Ramos (cell line): ENCODE measurements around the gene SETD4.

ENCODE experiments used
- in situ Hi-C: fragments of 300-500 bp; cut with MboI; formaldehyde crosslinking; loops from one replicate; pipeline ENCODE4 v1.14.3; 2022; ENCODE audit warnings: low sequenced_read_pairs; ENCODE audit not compliant: unreplicated experiment

Gene SETD4

GRCh38 chr21:36022427-36023091 lies 37.8 kb downstream of the SETD4 start:
- in situ Hi-C loops = loop anchor here (10.0 kb wide), 1 partner anchor 1338 kb away; no protein-coding TSS in a partner anchor

- in situ Hi-C loops = loop anchor here (10.0 kb wide), 1 partner anchor 1337 kb away; no protein-coding TSS in a partner anchor
These were observed 39.0 kb downstream of the SETD4 start for GRCh38 chr21:36021251-36021837.

- in situ Hi-C loops = no loop called here
These were observed 45.3 kb downstream of the SETD4 start for GRCh38 chr21:36015045-36015444.

- in situ Hi-C loops = no loop called here
These were observed 49.5 kb downstream of the SETD4 start for GRCh38 chr21:36010801-36011200.

GRCh38 chr21:36008505-36008904 lies 51.8 kb downstream of the SETD4 start:
- in situ Hi-C loops = no loop called here

GRCh38 chr21:36005879-36006400 lies 54.4 kb downstream of the SETD4 start:
- in situ Hi-C loops = no loop called here

GRCh38 chr21:36005018-36005417 lies 55.3 kb downstream of the SETD4 start:
- in situ Hi-C loops = no loop called here

GRCh38 chr21:36004441-36004840 lies 55.9 kb downstream of the SETD4 start:
- in situ Hi-C loops = no loop called here

GRCh38 chr21:36003776-36004175 lies 56.5 kb downstream of the SETD4 start:
- in situ Hi-C loops = no loop called here

GRCh38 chr21:35996217-35996616 lies 64.1 kb downstream of the SETD4 start:
- in situ Hi-C loops = no loop called here

- in situ Hi-C loops = no loop called here
These were observed 64.7 kb downstream of the SETD4 start for GRCh38 chr21:35995522-35996088.

GRCh38 chr21:35994613-35995012 lies 65.7 kb downstream of the SETD4 start:
- in situ Hi-C loops = no loop called here

- in situ Hi-C loops = no loop called here
These were observed 66.3 kb downstream of the SETD4 start for GRCh38 chr21:35993875-35994490.

- in situ Hi-C loops = no loop called here
These were observed 69.2 kb downstream of the SETD4 start for GRCh38 chr21:35991131-35991530.

GRCh38 chr21:35990609-35991008 lies 69.7 kb downstream of the SETD4 start:
- in situ Hi-C loops = no loop called here

- in situ Hi-C loops = no loop called here
These were observed 71.1 kb downstream of the SETD4 start for GRCh38 chr21:35989138-35989735.

GRCh38 chr21:35988416-35989137 lies 71.7 kb downstream of the SETD4 start:
- in situ Hi-C loops = no loop called here

GRCh38 chr21:35987475-35987874 lies 72.9 kb downstream of the SETD4 start:
- in situ Hi-C loops = no loop called here

GRCh38 chr21:35984654-35985361 lies 75.5 kb downstream of the SETD4 start:
- in situ Hi-C loops = no loop called here
